GM19452 (cell line): ENCODE measurements around the gene PLB1.

Experiments used
- ATAC-seq: cut with Tn5 transposase; IDR thresholded peaks from one replicate; pipeline ENCODE4 v1.9.1; 2021; ENCODE audit not compliant: unreplicated experiment

PLB1 gene

GRCh38 chr2:28495551-28496250 is at the start of gene PLB1:
Gene PLB1 (plus strand): TSS chr2:28496060. CDS start chr2:28496115, 55 bp downstream.
- no peak for ATAC-seq

GRCh38 chr2:28446531-28446930 is 49.3 kb upstream of the PLB1 start:
- ATAC-seq, result no peak

- ATAC-seq, result no peak
These were observed 48.8 kb upstream of the PLB1 start for GRCh38 chr2:28447086-28447485.

- ATAC-seq, result no peak
These were observed 47.7 kb upstream of the PLB1 start for GRCh38 chr2:28447943-28448792.

- ATAC-seq, result no peak
These were observed 47.1 kb upstream of the PLB1 start for GRCh38 chr2:28448793-28449100.

GRCh38 chr2:28449126-28449487 is 46.8 kb upstream of the PLB1 start:
- ATAC-seq, result no peak

- no peak for ATAC-seq
These were observed 46.1 kb upstream of the PLB1 start for GRCh38 chr2:28449488-28450395.

GRCh38 chr2:28450901-28451565 is 44.8 kb upstream of the PLB1 start:
- no peak for ATAC-seq

- no peak for ATAC-seq
These were observed 43.9 kb upstream of the PLB1 start for GRCh38 chr2:28451793-28452533.

- no peak for ATAC-seq
These were observed 43.3 kb upstream of the PLB1 start for GRCh38 chr2:28452534-28453081.

- ATAC-seq, result no peak
These were observed 42.5 kb upstream of the PLB1 start for GRCh38 chr2:28453396-28453795.

GRCh38 chr2:28454016-28454930 is 41.6 kb upstream of the PLB1 start:
- no peak for ATAC-seq

GRCh38 chr2:28457237-28457636 is 38.6 kb upstream of the PLB1 start:
- no peak for ATAC-seq

- no peak for ATAC-seq
These were observed 34.8 kb upstream of the PLB1 start for GRCh38 chr2:28461056-28461455.

- no peak for ATAC-seq
These were observed 33.7 kb upstream of the PLB1 start for GRCh38 chr2:28462122-28462521.

- no peak for ATAC-seq
These were observed 32.5 kb upstream of the PLB1 start for GRCh38 chr2:28463211-28463816.

GRCh38 chr2:28463893-28464292 is 32.0 kb upstream of the PLB1 start:
- no peak for ATAC-seq

GRCh38 chr2:28465148-28465885 is 30.5 kb upstream of the PLB1 start:
- no peak for ATAC-seq
